DMS153 treated with DMSO at 0.1 percent for 48 hours (cell line): Measurements from ENCODE around the gene OSBPL3.
"Not testable (repeated sequence)": the region's sequence is repeated elsewhere in the genome, so short reads cannot be mapped to it uniquely, and the experiment has no call there.

Experiments
- DNase-seq: peaks from one replicate; lab custom pipeline; 2025; ENCODE audit not compliant: unreplicated experiment; lab: John Stamatoyannopoulos, UW

OSBPL3 gene

GRCh38 chr7:24979863-24980533, at the start of gene OSBPL3:
TSS of gene OSBPL3 (minus strand) at chr7:24980178. CDS start at chr7:24892472, 87,706 bp downstream.
- DNase-seq: peak; percentile 89

- DNase-seq: no peak
These were observed 49.1 kb upstream of the OSBPL3 start for GRCh38 chr7:25029075-25029474.

GRCh38 chr7:25028370-25029021, 48.5 kb upstream of the OSBPL3 start:
- peak; percentile 79 for DNase-seq

GRCh38 chr7:25026156-25026555, 46.2 kb upstream of the OSBPL3 start:
- no peak for DNase-seq

GRCh38 chr7:25025218-25025671, 45.3 kb upstream of the OSBPL3 start:
- DNase-seq: no peak

- no peak for DNase-seq
These were observed 44.1 kb upstream of the OSBPL3 start for GRCh38 chr7:25024066-25024465.

- DNase-seq: not testable (repeated sequence)
These were observed 37.7 kb upstream of the OSBPL3 start for GRCh38 chr7:25017671-25018070.

- no peak for DNase-seq
These were observed 34.8 kb upstream of the OSBPL3 start for GRCh38 chr7:25014756-25015155.

- DNase-seq: not testable (repeated sequence)
These were observed 32.7 kb upstream of the OSBPL3 start for GRCh38 chr7:25012710-25013109.

- DNase-seq: no peak
These were observed 32.3 kb upstream of the OSBPL3 start for GRCh38 chr7:25012254-25012653.

- DNase-seq: no peak
These were observed 29.3 kb upstream of the OSBPL3 start for GRCh38 chr7:25009257-25009656.

GRCh38 chr7:25007668-25008067, 27.7 kb upstream of the OSBPL3 start:
- no peak for DNase-seq

- no peak for DNase-seq
These were observed 26.3 kb upstream of the OSBPL3 start for GRCh38 chr7:25006276-25006675.

- DNase-seq: no peak
These were observed 25.7 kb upstream of the OSBPL3 start for GRCh38 chr7:25005658-25006057.

- DNase-seq: no peak
These were observed 22.8 kb upstream of the OSBPL3 start for GRCh38 chr7:25002786-25003185.

- DNase-seq: no peak
These were observed 15.5 kb upstream of the OSBPL3 start for GRCh38 chr7:24995466-24995865.

- DNase-seq: no peak
These were observed 12.3 kb upstream of the OSBPL3 start for GRCh38 chr7:24992314-24992713.

GRCh38 chr7:24991353-24991752, 11.4 kb upstream of the OSBPL3 start:
- no peak for DNase-seq

GRCh38 chr7:24987331-24987842, 7.4 kb upstream of the OSBPL3 start:
- DNase-seq: no peak

GRCh38 chr7:24982917-24983316, 2.9 kb upstream of the OSBPL3 start:
- DNase-seq: no peak

GRCh38 chr7:24981171-24981951, 1.4 kb upstream of the OSBPL3 start:
- peak; percentile 69 for DNase-seq
